ENCODE measurements around the gene PRKAR2B.

PRKAR2B gene

GRCh38 chr7:107044347-107045194, at the start of gene PRKAR2B:
PRKAR2B (plus strand) TSS chr7:107044705; CDS start chr7:107044908, 203 bp downstream.
- peak; percentile 94 for FAIRE-seq
- peak; percentile 98 for DNase-seq (ENCODE audit: low spot score)

GRCh38 chr7:106994833-106995232, 49.7 kb upstream of the PRKAR2B start:
- FAIRE-seq, result no peak

GRCh38 chr7:106997487-106998271, 46.8 kb upstream of the PRKAR2B start:
- no peak for FAIRE-seq
- DNase-seq (ENCODE audit: low spot score), result no peak

More at GRCh38 chr7:106994833-106995232, 49.7 kb upstream of the PRKAR2B start:
- no peak for DNase-seq (ENCODE audit: low spot score)

- no peak for FAIRE-seq
- no peak for DNase-seq (ENCODE audit: low spot score)
Measured at GRCh38 chr7:106999023-106999422, 45.5 kb upstream of the PRKAR2B start.

DNA sequence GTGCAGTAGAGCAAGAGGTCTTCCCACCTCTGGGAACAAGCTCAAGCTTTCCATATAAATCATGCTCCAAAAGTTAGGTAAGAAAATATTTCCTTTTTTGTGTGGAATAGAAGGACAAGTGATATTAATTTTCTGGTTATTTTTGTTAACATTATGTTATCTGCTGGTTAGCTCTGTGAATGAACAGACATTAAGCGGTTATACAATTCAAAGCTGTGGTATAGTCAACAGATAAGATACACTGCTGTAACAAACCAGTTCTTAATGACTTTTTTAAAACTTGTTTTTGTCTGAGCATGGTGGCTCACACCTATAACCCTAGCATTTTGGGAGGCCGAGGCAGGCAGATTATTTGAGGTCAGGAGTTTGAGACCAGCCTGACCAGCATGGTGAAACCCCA, 43.0 kb upstream of the PRKAR2B start:
- DNase-seq (ENCODE audit: low spot score) (no peak), FAIRE-seq (no peak)

- DNase-seq (ENCODE audit: low spot score) (no peak), FAIRE-seq (no peak)
Measured at GRCh38 chr7:107002126-107002525, 42.4 kb upstream of the PRKAR2B start.

GRCh38 chr7:107002529-107002998, 41.9 kb upstream of the PRKAR2B start:
- no peak for FAIRE-seq

GRCh38 chr7:107007007-107007891, 37.3 kb upstream of the PRKAR2B start:
- no peak for FAIRE-seq

More at GRCh38 chr7:107002529-107002998, 41.9 kb upstream of the PRKAR2B start:
- no peak for DNase-seq (ENCODE audit: low spot score)

DNA sequence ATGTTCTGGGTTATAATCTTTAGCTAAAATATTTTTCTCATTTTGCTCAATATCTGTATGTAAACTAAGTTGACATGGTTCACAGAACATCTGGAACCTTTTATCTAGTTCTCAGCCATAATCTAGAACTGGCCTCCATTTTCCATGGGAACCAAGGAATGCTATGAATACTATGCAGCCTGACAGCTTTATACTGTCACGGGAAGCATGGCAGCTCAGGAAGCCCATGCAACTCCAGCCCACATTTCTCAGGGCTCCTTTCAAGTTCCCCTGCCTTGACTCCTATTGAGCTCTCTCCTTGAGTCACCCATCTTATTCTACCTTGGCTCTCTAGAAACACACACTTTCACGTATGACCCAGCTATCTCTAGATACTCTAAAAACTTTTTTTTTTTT, 36.6 kb upstream of the PRKAR2B start:
- FAIRE-seq, result no peak
- DNase-seq (ENCODE audit: low spot score), result no peak

More at GRCh38 chr7:107007007-107007891, 37.3 kb upstream of the PRKAR2B start:
- no peak for DNase-seq (ENCODE audit: low spot score)

DNA sequence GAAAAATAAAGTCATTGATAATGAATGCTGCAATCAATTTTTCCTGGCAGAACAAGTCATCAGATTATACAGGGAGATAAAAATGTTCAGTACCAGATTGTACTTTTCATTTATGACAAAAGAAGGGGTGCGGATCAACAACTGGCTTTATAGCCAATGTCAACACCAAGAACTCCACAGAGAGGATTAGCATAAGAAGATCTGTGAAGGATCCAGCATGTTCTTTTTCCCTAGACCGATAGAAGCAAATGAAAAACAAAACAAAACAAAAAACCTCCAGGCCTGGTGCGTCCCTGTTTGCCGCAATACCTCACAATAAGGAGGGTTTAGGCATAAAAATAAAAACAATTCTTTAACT, 34.7 kb upstream of the PRKAR2B start:
- no peak for DNase-seq (ENCODE audit: low spot score)

DNA sequence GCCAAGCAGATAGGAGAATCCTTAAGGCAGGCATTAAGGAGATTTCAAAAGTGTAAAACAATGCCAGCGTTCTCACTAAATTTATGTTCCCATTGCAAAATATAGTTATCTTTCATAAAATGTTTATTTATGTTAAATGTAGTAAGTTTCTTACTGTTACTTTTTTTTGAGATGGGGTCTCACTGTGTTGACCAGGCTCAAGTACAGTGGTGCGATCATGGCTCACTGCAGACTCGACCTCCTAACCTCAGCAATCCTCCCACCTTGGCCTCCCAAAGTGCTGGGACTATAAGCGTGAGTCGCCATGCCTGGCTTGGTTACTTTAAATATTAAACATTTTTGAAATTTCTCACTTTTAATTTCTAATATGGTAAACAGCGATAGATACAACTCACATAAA, 31.8 kb upstream of the PRKAR2B start:
- DNase-seq (ENCODE audit: low spot score) (no peak), FAIRE-seq (no peak)

More for the DNA sequence above, 34.7 kb upstream of the PRKAR2B start:
- FAIRE-seq, result no peak

- DNase-seq (ENCODE audit: low spot score) (no peak), FAIRE-seq (no peak)
Measured at GRCh38 chr7:107014387-107015023, 30.0 kb upstream of the PRKAR2B start.

DNA sequence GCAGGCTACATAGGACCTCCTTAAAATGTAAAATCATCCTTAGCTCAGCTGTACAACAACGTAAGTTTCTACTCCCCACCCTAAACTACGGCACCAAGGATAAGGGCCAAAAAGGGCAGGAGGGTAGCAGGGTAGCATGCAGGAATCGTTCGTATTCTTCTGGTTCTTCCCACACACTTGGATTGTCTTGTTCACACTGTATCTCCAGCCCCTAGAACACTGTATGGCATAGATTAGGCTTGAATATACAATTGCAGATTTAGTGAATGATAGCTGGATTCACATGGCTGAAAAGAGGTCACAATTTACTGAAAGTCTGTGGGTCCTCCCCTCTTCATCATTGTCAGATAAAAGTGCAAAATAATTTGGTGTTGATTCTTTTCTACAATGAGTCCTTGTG, 28.2 kb upstream of the PRKAR2B start:
- DNase-seq (ENCODE audit: low spot score), result no peak
- FAIRE-seq, result no peak

- FAIRE-seq (peak; percentile 20), DNase-seq (ENCODE audit: low spot score) (no peak)
Measured at GRCh38 chr7:107017965-107018719, 26.4 kb upstream of the PRKAR2B start.

- FAIRE-seq, result no peak
- no peak for DNase-seq (ENCODE audit: low spot score)
Measured at GRCh38 chr7:107020400-107020799, 24.1 kb upstream of the PRKAR2B start.

- no peak for FAIRE-seq
- DNase-seq (ENCODE audit: low spot score), result no peak
Measured at GRCh38 chr7:107021600-107021999, 22.9 kb upstream of the PRKAR2B start.

DNA sequence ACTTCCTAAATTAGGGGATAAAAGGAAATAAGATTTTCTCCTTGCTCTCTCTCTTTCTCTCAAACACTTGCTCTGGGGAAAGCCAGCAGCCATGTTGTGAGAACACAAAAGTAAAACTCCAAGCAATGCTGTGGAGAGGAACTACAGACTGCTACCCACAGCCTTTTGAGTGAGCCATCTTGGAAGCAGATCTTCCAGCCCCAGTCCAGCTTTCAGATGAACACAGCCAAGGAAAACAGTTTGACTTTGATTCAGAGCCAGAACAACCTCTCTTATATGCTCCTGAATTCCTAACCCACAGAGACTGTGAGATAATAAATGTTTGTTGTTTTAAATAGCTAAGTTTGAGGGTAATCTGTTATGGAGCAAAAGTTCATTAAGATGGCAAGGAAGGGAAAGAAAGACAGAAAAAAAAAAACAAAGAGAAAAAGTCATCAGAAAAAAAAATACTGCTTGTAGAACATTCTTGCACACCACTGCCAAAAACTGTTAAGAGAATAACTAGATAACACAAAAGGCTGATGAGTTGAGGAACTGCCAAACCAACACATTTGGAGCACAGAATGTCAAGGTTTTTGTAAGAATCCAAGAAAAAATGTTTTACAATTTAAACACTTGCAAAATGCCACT, 20.9 kb upstream of the PRKAR2B start:
- no peak for FAIRE-seq

DNA sequence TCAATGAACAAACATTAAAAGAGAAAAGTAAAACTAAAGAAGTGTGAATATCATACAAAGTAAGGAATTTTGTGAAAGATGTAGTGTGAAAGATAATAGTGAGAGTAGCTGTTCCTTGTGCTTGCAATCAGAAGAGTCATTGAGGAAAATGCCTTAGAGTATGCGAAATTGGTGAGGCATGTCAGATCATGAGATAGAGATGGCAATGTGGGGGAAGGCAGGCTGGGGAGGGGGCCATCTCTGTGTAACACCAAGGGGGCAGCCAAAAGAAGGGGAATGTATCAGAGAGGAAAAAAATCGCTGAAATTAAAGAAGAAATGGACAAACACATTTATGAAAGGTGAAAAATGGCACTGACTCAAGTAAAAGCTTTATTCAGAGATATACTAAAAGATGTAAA, 19.6 kb upstream of the PRKAR2B start:
- DNase-seq (ENCODE audit: low spot score) (no peak), FAIRE-seq (no peak)

More for the DNA sequence above, 20.9 kb upstream of the PRKAR2B start:
- no peak for DNase-seq (ENCODE audit: low spot score)

DNA sequence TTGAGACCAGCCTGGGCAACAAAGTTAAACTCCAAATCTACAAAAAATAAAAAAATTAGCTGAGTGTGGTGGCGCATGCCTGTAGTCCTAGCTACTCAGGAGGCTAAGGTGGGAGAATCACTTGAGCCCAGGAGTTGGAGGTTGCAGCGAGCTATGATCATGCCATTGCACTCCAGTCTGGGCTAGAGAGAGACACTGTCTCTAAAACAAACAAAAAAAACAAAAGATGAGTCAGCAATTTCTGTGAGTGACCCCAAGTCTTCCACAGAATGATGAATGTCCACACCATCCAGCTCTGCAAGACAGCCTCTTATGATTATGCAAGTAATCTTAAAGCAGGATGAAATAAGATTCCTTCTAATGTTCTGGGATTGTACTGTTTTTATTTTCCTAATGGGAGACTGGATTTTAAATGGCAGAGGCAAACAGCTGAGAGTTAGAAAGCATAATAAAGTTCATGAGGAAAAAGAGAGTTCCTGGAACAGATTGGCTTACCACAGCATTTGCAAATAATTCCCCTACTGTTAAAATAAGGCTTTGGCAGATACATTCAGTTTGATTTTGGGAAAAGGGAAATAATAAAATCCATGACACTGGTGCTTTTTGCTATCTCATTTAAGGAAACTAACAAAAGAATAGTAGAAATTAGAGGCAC, 18.9 kb upstream of the PRKAR2B start:
- FAIRE-seq (no peak), DNase-seq (ENCODE audit: low spot score) (no peak)
